H1 (cell line): ENCODE results near the gene CTIF. TPM values are rescaled to one million over a fixed set of nuclear protein-coding genes. Genes with fewer than 3 reads are reported as not detected.

Experiments
- BCL11A ChIP-seq, 2 experiments: IDR thresholded peaks; one replicate each; pipeline ENCODE4 v1.6.1; 2011; ENCODE audit warnings: low read depth in 2 of 2, low read length in 2 of 2, mild to moderate bottlenecking in 2 of 2
- POLR2A ChIP-seq, 2 experiments: IDR thresholded peaks; 1 replicate in 1 of 2; 2 replicates in 1 of 2; pipeline ENCODE4 v1.6.1; 2011; ENCODE audit warnings: low read depth in 2 of 2, low read length in 2 of 2, mild to moderate bottlenecking in 2 of 2; ENCODE audit errors: control extremely low read depth in 1 of 2
- SIN3A ChIP-seq, 2 experiments: IDR thresholded peaks in 1 of 2; conservative IDR thresholded peaks in 1 of 2; 2 replicates each; pipeline ENCODE4 v1.6.1; 2011 to 2012; ENCODE audit warnings: low read length in 2 of 2, improper control_type of control experiment in 1 of 2, low read depth in 1 of 2, mild to moderate bottlenecking in 1 of 2
- polyA plus RNA-seq, 7 experiments: library from polyadenylated mRNA; depleted of rRNA in 3 of 7; stranded (reverse) in 5 of 7; unstranded in 2 of 7; fragments of >200 nt in 5 of 7; fragments of 200-250 nt in 2 of 7; gene quantifications; 1 replicate in 5 of 7; 2 replicates in 1 of 7; 4 replicates in 1 of 7; pipeline versions ENCODE4 v1.2.1 to v1.2.3, GENCODE V29; 2011 to 2013; ENCODE audit warnings: missing spikeins in 2 of 7, mixed read lengths in 2 of 7
- total RNA-seq: library from RNA; stranded (reverse); fragmentation: NEBNext Ultra II Directional; extraction: Animal tissue kit (Norgen Biotek cat#: 25700); gene quantifications from 2 replicates; pipeline ENCODE4 v1.2.1, GENCODE V29; 2021
- TF ChIP-seq, protein P1 (sequence below): fragments of 300-600 bp; sonication (generic); IDR thresholded peaks from 2 replicates; pipeline ENCODE4 v1.7.1; 2012; ENCODE audit warnings: low read length, moderate library complexity, mild to moderate bottlenecking, inconsistent platforms; ENCODE audit not compliant: insufficient replicate concordance

The CTIF gene
- total and polyA plus RNA-seq, 2 of the 8 experiments (the other 6 are each of a cell fraction or from before 2014, with no cell fraction given) = 9.0 to 17.8 TPM

DNA sequence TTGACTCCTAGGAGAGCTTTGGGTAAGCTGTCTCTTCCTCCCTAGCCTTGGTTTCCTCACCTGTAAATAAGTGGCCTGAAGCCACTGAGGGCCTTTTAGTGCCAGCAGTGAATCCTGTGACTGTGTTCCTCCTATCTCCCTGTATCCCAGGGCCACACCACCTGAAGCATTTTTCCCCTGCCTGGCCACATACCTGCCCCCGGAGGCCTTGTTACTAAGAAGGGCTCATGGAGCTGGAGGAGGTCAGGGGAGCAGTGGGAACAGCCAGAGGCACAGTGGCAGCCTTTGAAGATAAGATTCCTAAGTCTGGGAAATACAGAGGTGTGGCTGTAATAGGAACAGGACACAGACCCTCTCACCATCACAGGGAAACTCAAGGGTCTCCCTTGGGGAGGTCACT, 249.5 kb downstream of the CTIF start (continued):
- TF ChIP-seq, protein P1, sequence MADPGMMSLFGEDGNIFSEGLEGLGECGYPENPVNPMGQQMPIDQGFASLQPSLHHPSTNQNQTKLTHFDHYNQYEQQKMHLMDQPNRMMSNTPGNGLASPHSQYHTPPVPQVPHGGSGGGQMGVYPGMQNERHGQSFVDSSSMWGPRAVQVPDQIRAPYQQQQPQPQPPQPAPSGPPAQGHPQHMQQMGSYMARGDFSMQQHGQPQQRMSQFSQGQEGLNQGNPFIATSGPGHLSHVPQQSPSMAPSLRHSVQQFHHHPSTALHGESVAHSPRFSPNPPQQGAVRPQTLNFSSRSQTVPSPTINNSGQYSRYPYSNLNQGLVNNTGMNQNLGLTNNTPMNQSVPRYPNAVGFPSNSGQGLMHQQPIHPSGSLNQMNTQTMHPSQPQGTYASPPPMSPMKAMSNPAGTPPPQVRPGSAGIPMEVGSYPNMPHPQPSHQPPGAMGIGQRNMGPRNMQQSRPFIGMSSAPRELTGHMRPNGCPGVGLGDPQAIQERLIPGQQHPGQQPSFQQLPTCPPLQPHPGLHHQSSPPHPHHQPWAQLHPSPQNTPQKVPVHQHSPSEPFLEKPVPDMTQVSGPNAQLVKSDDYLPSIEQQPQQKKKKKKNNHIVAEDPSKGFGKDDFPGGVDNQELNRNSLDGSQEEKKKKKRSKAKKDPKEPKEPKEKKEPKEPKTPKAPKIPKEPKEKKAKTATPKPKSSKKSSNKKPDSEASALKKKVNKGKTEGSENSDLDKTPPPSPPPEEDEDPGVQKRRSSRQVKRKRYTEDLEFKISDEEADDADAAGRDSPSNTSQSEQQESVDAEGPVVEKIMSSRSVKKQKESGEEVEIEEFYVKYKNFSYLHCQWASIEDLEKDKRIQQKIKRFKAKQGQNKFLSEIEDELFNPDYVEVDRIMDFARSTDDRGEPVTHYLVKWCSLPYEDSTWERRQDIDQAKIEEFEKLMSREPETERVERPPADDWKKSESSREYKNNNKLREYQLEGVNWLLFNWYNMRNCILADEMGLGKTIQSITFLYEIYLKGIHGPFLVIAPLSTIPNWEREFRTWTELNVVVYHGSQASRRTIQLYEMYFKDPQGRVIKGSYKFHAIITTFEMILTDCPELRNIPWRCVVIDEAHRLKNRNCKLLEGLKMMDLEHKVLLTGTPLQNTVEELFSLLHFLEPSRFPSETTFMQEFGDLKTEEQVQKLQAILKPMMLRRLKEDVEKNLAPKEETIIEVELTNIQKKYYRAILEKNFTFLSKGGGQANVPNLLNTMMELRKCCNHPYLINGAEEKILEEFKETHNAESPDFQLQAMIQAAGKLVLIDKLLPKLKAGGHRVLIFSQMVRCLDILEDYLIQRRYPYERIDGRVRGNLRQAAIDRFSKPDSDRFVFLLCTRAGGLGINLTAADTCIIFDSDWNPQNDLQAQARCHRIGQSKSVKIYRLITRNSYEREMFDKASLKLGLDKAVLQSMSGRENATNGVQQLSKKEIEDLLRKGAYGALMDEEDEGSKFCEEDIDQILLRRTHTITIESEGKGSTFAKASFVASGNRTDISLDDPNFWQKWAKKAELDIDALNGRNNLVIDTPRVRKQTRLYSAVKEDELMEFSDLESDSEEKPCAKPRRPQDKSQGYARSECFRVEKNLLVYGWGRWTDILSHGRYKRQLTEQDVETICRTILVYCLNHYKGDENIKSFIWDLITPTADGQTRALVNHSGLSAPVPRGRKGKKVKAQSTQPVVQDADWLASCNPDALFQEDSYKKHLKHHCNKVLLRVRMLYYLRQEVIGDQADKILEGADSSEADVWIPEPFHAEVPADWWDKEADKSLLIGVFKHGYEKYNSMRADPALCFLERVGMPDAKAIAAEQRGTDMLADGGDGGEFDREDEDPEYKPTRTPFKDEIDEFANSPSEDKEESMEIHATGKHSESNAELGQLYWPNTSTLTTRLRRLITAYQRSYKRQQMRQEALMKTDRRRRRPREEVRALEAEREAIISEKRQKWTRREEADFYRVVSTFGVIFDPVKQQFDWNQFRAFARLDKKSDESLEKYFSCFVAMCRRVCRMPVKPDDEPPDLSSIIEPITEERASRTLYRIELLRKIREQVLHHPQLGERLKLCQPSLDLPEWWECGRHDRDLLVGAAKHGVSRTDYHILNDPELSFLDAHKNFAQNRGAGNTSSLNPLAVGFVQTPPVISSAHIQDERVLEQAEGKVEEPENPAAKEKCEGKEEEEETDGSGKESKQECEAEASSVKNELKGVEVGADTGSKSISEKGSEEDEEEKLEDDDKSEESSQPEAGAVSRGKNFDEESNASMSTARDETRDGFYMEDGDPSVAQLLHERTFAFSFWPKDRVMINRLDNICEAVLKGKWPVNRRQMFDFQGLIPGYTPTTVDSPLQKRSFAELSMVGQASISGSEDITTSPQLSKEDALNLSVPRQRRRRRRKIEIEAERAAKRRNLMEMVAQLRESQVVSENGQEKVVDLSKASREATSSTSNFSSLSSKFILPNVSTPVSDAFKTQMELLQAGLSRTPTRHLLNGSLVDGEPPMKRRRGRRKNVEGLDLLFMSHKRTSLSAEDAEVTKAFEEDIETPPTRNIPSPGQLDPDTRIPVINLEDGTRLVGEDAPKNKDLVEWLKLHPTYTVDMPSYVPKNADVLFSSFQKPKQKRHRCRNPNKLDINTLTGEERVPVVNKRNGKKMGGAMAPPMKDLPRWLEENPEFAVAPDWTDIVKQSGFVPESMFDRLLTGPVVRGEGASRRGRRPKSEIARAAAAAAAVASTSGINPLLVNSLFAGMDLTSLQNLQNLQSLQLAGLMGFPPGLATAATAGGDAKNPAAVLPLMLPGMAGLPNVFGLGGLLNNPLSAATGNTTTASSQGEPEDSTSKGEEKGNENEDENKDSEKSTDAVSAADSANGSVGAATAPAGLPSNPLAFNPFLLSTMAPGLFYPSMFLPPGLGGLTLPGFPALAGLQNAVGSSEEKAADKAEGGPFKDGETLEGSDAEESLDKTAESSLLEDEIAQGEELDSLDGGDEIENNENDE = no peak
- TF ChIP-seq POLR2A (IDR thresholded peaks at IDR 0.05; ENCODE audit: control extremely low read depth in 1 of 2, low read depth in 2 of 2, low read length in 2 of 2) (no peak), SIN3A (conservative IDR thresholded peaks at IDR 0.05 in 1 of 2, IDR thresholded peaks at IDR 0.05 in 1 of 2; ENCODE audit: low read depth in 1 of 2, low read length in 2 of 2) (no peak), BCL11A (IDR thresholded peaks at IDR 0.05; ENCODE audit: low read depth in 2 of 2, low read length in 2 of 2) (no peak)
- TF ChIP-seq, all 59 proteins: peak for 0
